ENCODE results near the gene MAP2. TPM values are rescaled to one million over a fixed set of nuclear protein-coding genes. Genes with fewer than 3 reads are reported as not detected.

MAP2 gene
- total and polyA plus RNA-seq, 2 of the 8 experiments (the other 6 are each of a cell fraction or from before 2014, with no cell fraction given): 5.9 to 9.4 TPM

DNA sequence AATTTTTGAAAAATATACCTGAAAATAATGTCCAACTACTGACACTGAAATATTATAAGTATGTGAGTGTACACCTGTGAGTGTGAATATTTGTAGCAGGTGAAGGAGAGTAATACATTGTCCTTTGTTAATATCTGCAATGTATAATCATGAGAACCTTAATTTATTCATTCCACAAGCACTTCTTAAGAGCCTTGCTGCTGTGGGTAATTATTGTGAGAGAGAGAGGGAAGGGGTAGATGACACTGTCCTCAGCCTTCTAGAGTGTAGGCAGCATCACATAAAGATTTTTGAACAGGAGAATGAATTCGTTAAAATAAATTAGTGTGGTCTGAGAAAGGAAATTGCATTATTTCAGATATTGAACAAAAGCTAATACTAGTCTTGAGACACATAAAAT is 157.2 kb downstream of the MAP2 start:
- H3K79me2 ChIP-seq (ENCODE audit: control insufficient read depth in 1 of 2, insufficient read depth in 2 of 2, low read length in 2 of 2): no peaks in the 10 kb centered on the region
- ChIA-PET POLR2A (ENCODE audit: partially characterized antibody) (no interaction called here), CTCF (ENCODE audit: partially characterized antibody) (no interaction called here)
- H2AFZ ChIP-seq (ENCODE audit: low read length): no peak overlapping the region
- H2BK12ac ChIP-seq (ENCODE audit: low read depth, low read length): no peak overlapping the region
- no peak overlapping the region for H2BK120ac ChIP-seq (replicated peaks; ENCODE audit: low read depth, low read length)
- no peaks in the 10 kb centered on the region for H3K79me1 ChIP-seq (ENCODE audit: low read depth, low read length)
- H4K8ac ChIP-seq (ENCODE audit: extremely low read depth, insufficient read depth, low read length): no peak overlapping the region
- no peak overlapping the region for H3K23ac ChIP-seq (ENCODE audit: insufficient read length)
- peaks cover 0 to 11% (median 5%) of the 10 kb centered on the region in 4 experiments; a peak in 5 of 7 replicates for H3K4me1 ChIP-seq (replicated peaks in 1 of 4; ENCODE audit: control insufficient read depth in 3 of 4, insufficient read depth in 4 of 4, low read length in 3 of 4)
- H2BK20ac ChIP-seq (ENCODE audit: low read length): no peak overlapping the region
- no peak overlapping the region for H2BK5ac ChIP-seq (ENCODE audit: low read depth, low read length)
- DNase-seq (ENCODE audit: low read depth in 1 of 2, low spot score in 2 of 2) (no peak), FAIRE-seq (no peak)
- H3K27ac ChIP-seq (ENCODE audit: low read depth, low read length): no peak overlapping the region
- no peak overlapping the region for H2BK15ac ChIP-seq (ENCODE audit: low read length)
- H3K14ac ChIP-seq (ENCODE audit: insufficient read length): no peak overlapping the region
- no peaks in the 10 kb centered on the region for H3K27me3 ChIP-seq (replicated peaks in 1 of 4; ENCODE audit: control insufficient read depth in 3 of 4, extremely low read depth in 1 of 4, insufficient read depth in 3 of 4, low read length in 3 of 4)
- no peaks in the 10 kb centered on the region for H3K9me3 ChIP-seq (ENCODE audit: insufficient read depth in 2 of 2, low read depth in 1 of 2, low read length in 1 of 2)
- no peak overlapping the region for H4K91ac ChIP-seq (replicated peaks; ENCODE audit: insufficient read length, low read length)
- H4K5ac ChIP-seq (ENCODE audit: insufficient read length, low read depth, low read length): no peak overlapping the region
- H3K23me2 ChIP-seq (ENCODE audit: low read depth, low read length): no peaks in the 10 kb centered on the region
- TF ChIP-seq MAX (IDR thresholded peaks at IDR 0.05) (no peak), SAP30 (IDR thresholded peaks at IDR 0.05; ENCODE audit: insufficient read depth, insufficient replicate concordance, low read length) (no peak), CREB1 (IDR thresholded peaks at IDR 0.05) (no peak), ATF2 (IDR thresholded peaks at IDR 0.05; ENCODE audit: low read length) (no peak), TEAD4 (IDR thresholded peaks at IDR 0.05; ENCODE audit: low read depth, low read length) (no peak), YY1 (IDR thresholded peaks at IDR 0.05; ENCODE audit: low read depth, low read length) (no peak), NANOG (IDR thresholded peaks at IDR 0.05; ENCODE audit: insufficient read depth, low read depth, low read length, poor library complexity, severe bottlenecking) (no peak), SUZ12 (IDR thresholded peaks at IDR 0.05; ENCODE audit: low read length) (no peak), PHF8 (conservative IDR thresholded peaks at IDR 0.05; ENCODE audit: low read depth, low read length) (no peak), CBX5 (IDR thresholded peaks at IDR 0.05; ENCODE audit: low read depth, low read length) (no peak)
- H4K20me1 ChIP-seq (replicated peaks in 1 of 2; ENCODE audit: control insufficient read depth in 1 of 2, insufficient read depth in 2 of 2, low read length in 2 of 2): no peaks in the 10 kb centered on the region
- no peak overlapping the region for H3K18ac ChIP-seq (ENCODE audit: extremely low read depth, low read length)
- H3K9ac ChIP-seq (replicated peaks in 1 of 4; ENCODE audit: extremely low read depth in 1 of 4, low read depth in 3 of 4, low read length in 3 of 4): no peak overlapping the region
- no peak overlapping the region for H3K4ac ChIP-seq (replicated peaks; ENCODE audit: insufficient read length, low read depth, low read length)
- 92% methylated on average over 1 of the region's 1 CpG; no CpG with 5 or more reads in 1 of the 2 experiments for WGBS, 2 experiments (ENCODE audit: extremely low coverage in 1 of 2, insufficient coverage in 1 of 2, insufficient read length in 1 of 2, insufficient replicate concordance in 2 of 2, low coverage in 1 of 2, low lambda C conversion rate in 2 of 2, missing lambda C conversion rate in 1 of 2)
- no peak overlapping the region for H3K4me3 ChIP-seq (ENCODE audit: extremely low read depth in 1 of 4, insufficient read depth in 2 of 4, low read depth in 3 of 4, low read length in 4 of 4)
- no peak overlapping the region for H2AK5ac ChIP-seq (ENCODE audit: low read depth, low read length)
- H3K4me2 ChIP-seq (ENCODE audit: insufficient read depth in 1 of 2, low read depth in 2 of 2, low read length in 2 of 2): no peak overlapping the region
- no peaks in the 10 kb centered on the region for H3K36me3 ChIP-seq (ENCODE audit: control insufficient read depth in 2 of 4, insufficient read depth in 4 of 4, low read length in 3 of 4)
- no peak overlapping the region for H3K56ac ChIP-seq (replicated peaks; ENCODE audit: insufficient read length, low read depth, low read length)

Data from H1 (cell line).